HCT116 (cell line): Measurements from ENCODE around the gene CDC14A. TPM values are rescaled to one million over a fixed set of nuclear protein-coding genes. Genes with fewer than 3 reads are reported as not detected.

Experiments
- ATAC-seq: fragments of 200-7000 bp; cut with Tn5 transposase; 2 replicates; pipeline ENCODE4 v1.9.1; 2020; ENCODE audit warnings: mild to moderate bottlenecking, moderate library complexity
- BruUV-seq: library from RNA; stranded (reverse); fragments of 400-500 nt; replicated peaks from 2 replicates; lab custom pipeline; 2021; lab: Mats Ljungman, UMichigan
- CTCF ChIA-PET: fragments of 300-600 bp; sonication (Branson Sonifier 250); formaldehyde crosslinking; loops from one replicate; lab custom pipeline; 2021; ENCODE audit warnings: antibody characterized with exemption; lab: Charles Lee
- POLR2A ChIA-PET: fragments of 300-600, 350-600 bp; sonication (Branson Sonifier 250); formaldehyde crosslinking; loops from one replicate; lab custom pipeline; 2021; ENCODE audit warnings: antibody characterized with exemption; lab: Charles Lee
- RAD21 ChIA-PET, 2 experiments: fragments of 300-600 bp; sonication (Branson Sonifier 250); formaldehyde crosslinking; loops; one replicate each; lab custom pipeline; 2023; ENCODE audit warnings: low total read pairs in 2 of 2; ENCODE audit not compliant: uncharacterized antibody in 2 of 2, unreplicated experiment in 2 of 2, low non-redundant PET in 1 of 2; lab: Charles Lee
- DNase-seq: peaks from one replicate; pipeline ENCODE4 v3.0.0-alpha.2; 2010; ENCODE audit warnings: low read depth, low spot score
- H2AFZ ChIP-seq: fragments of 200-600 bp; shearing (Covaris generic), sonication (generic); 2 replicates; pipeline ENCODE4 v1.6.1; 2017; ENCODE audit warnings: low read depth, mixed run types, mixed read lengths, antibody characterized with exemption, low read length; ENCODE audit not compliant: poor library complexity, severe bottlenecking
- H3K27ac ChIP-seq: 2 replicates; pipeline ENCODE4 v1.5.1; 2012; ENCODE audit warnings: low read depth, low read length
- H3K27me3 ChIP-seq: fragments of 200-600 bp; sonication (generic); 2 replicates; pipeline ENCODE4 v1.6.1; 2016; ENCODE audit warnings: mixed run types, low read length, mixed read lengths; ENCODE audit not compliant: insufficient read depth
- H3K36me3 ChIP-seq, 2 experiments: fragments of 200-500 bp in 1 of 2; fragments of 200-600 bp in 1 of 2; sonication (Bioruptor generic) in 1 of 2; sonication (generic) in 1 of 2; 2 replicates each; pipeline versions ENCODE4 v1.5.1 to v1.6.1; 2014 to 2016; ENCODE audit warnings: low read length in 2 of 2, inconsistent platforms in 1 of 2, mixed read lengths in 1 of 2, mixed run types in 1 of 2; ENCODE audit not compliant: insufficient read depth in 2 of 2, control insufficient read depth in 1 of 2
- H3K4me1 ChIP-seq, 2 experiments: fragments of 200-600 bp in 1 of 2; sonication (generic) in 1 of 2; 2 replicates each; pipeline versions ENCODE4 v1.5.1 to v1.6.1; 2012 to 2017; ENCODE audit warnings: low read length in 2 of 2, inconsistent platforms in 1 of 2, mild to moderate bottlenecking in 1 of 2, mixed read lengths in 1 of 2, mixed run types in 1 of 2, moderate library complexity in 1 of 2; ENCODE audit not compliant: insufficient read depth in 2 of 2, control insufficient read depth in 1 of 2
- H3K4me2 ChIP-seq: fragments of 200-600 bp; sonication (generic); 2 replicates; pipeline ENCODE4 v1.6.1; 2017; ENCODE audit warnings: mixed run types, low read length, mixed read lengths
- H3K4me3 ChIP-seq, 2 experiments: fragments of 200-600 bp in 1 of 2; sonication (generic) in 1 of 2; replicated peaks in 1 of 2; 2 replicates each; pipeline ENCODE4 v1.5.1; 2011 to 2016; ENCODE audit warnings: low read length in 2 of 2, control low read depth in 1 of 2, low read depth in 1 of 2, mild to moderate bottlenecking in 1 of 2, mixed read lengths in 1 of 2, mixed run types in 1 of 2
- H3K79me2 ChIP-seq: fragments of 200-600 bp; sonication (generic); 2 replicates; pipeline ENCODE4 v1.6.1; 2017; ENCODE audit warnings: mild to moderate bottlenecking, mixed run types, low read length, moderate library complexity, mixed read lengths; ENCODE audit not compliant: insufficient read depth
- H3K9ac ChIP-seq: fragments of 200-600 bp; sonication (generic); 2 replicates; pipeline ENCODE4 v1.6.1; 2016; ENCODE audit warnings: low read length, mixed read lengths
- H3K9me2 ChIP-seq: fragments of 200-600 bp; sonication (generic), shearing (Covaris generic); 2 replicates; pipeline ENCODE4 v1.6.1; 2017; ENCODE audit warnings: mixed run types, mild to moderate bottlenecking, moderate library complexity; ENCODE audit not compliant: insufficient read depth
- H3K9me3 ChIP-seq, 2 experiments: fragments of 200-500 bp in 1 of 2; fragments of 200-600 bp in 1 of 2; sonication (Bioruptor generic) in 1 of 2; sonication (generic) in 1 of 2; 2 replicates each; pipeline ENCODE4 v1.6.1; 2014 to 2017; ENCODE audit warnings: low read length in 2 of 2, mixed read lengths in 2 of 2, inconsistent platforms in 1 of 2, low read depth in 1 of 2, mild to moderate bottlenecking in 1 of 2, mixed run types in 1 of 2, moderate library complexity in 1 of 2; ENCODE audit not compliant: control insufficient read depth in 1 of 2, insufficient read depth in 1 of 2
- H4K20me1 ChIP-seq: fragments of 200-600 bp; sonication (generic), shearing (Covaris generic); 2 replicates; pipeline ENCODE4 v1.6.1; 2017; ENCODE audit warnings: mixed run types, mild to moderate bottlenecking, moderate library complexity; ENCODE audit not compliant: insufficient read depth
- CEBPB ChIP-seq: IDR thresholded peaks from 2 replicates; pipeline ENCODE4 v1.6.1; 2012; ENCODE audit warnings: low read depth
- CTCF ChIP-seq, 3 experiments: fragments of 200-600 bp in 1 of 3; sonication (generic) in 1 of 3; IDR thresholded peaks in 2 of 3; conservative IDR thresholded peaks in 1 of 3; 2 replicates each; pipeline ENCODE4 v1.5.1; 2012 to 2017; ENCODE audit warnings: low read depth in 2 of 3, low read length in 2 of 3, antibody characterized with exemption in 1 of 3, borderline replicate concordance in 1 of 3, control low read depth in 1 of 3, mild to moderate bottlenecking in 1 of 3, mixed read lengths in 1 of 3, mixed run types in 1 of 3, moderate library complexity in 1 of 3; ENCODE audit not compliant: insufficient read depth in 1 of 3
- MAX ChIP-seq: IDR thresholded peaks from 2 replicates; pipeline ENCODE4 v1.6.1; 2012
- REST ChIP-seq: IDR thresholded peaks from 2 replicates; pipeline ENCODE4 v1.6.1; 2012; ENCODE audit warnings: low read depth
- intact Hi-C: fragments of 100-400 bp; cut with micrococcal nuclease; formaldehyde crosslinking; loops from 2 replicates; pipeline ENCODE4 v1.10.0; 2022
- total RNA-seq: library from RNA; stranded (reverse); gene quantifications from one replicate; pipeline ENCODE4 v1.2.1, GENCODE V29; 2021; ENCODE audit not compliant: unreplicated experiment

CDC14A gene
- total RNA-seq, 1 experiment from 2014 or later: 5.1 TPM

GRCh38 chr1:100308777-100309176, 43.5 kb upstream of the CDC14A start (continued):
- TF ChIP-seq REST (no peak), CEBPB (no peak), MAX (no peak)

GRCh38 chr1:100309863-100310262, 42.4 kb upstream of the CDC14A start:
- RAD21 ChIA-PET: no interaction called here
- TF ChIP-seq REST: no peak
- no peak for TF ChIP-seq CTCF (IDR thresholded peaks at IDR 0.05 in 2 of 3, conservative IDR thresholded peaks at IDR 0.05 in 1 of 3; ENCODE audit: borderline replicate concordance in 1 of 3, insufficient read depth in 1 of 3, low read depth in 2 of 3, low read length in 2 of 3)
- TF ChIP-seq, all 23 proteins: peak for 0
- BruUV-seq: no TSS peak
- no peak overlapping the region for H3K9ac ChIP-seq
- no peaks in the 10 kb centered on the region for H3K36me3 ChIP-seq
- no peaks in the 10 kb centered on the region for H3K79me2 ChIP-seq
- no peaks in the 10 kb centered on the region for H3K27me3 ChIP-seq
- H2AFZ ChIP-seq: no peak overlapping the region
- no peak overlapping the region for H3K4me2 ChIP-seq
- ChIA-PET CTCF (no interaction called here), POLR2A (no interaction called here)
- intact Hi-C loops: no loop called here
- H4K20me1 ChIP-seq: no peaks in the 10 kb centered on the region
- H3K9me3 ChIP-seq: no peaks in the 10 kb centered on the region
- peaks cover 0 to 8% of the 10 kb centered on the region in 2 experiments; a peak in 1 of 4 replicates for H3K4me1 ChIP-seq
- ATAC-seq (no peak), DNase-seq (no peak)
- H3K9me2 ChIP-seq: no peaks in the 10 kb centered on the region; the same call in 1 of the 2 replicates
- H3K4me3 ChIP-seq: no peak overlapping the region
- no peak overlapping the region for H3K27ac ChIP-seq
